Neural progenitor cell (in vitro differentiated cells): ENCODE measurements around the gene ABCC8. TPM values are rescaled to one million over a fixed set of nuclear protein-coding genes. Genes with fewer than 3 reads are reported as not detected.

Experiments
- DNase-seq: peaks from one replicate; pipeline ENCODE4 v3.0.0-alpha.2; 2016; ENCODE audit warnings: low spot score
- H2AFZ ChIP-seq: fragments of 200-600 bp; sonication (generic); replicated peaks from 2 replicates; pipeline ENCODE4 v1.6.1; 2016; ENCODE audit warnings: antibody characterized with exemption
- H3F3A ChIP-seq: fragments of 200-600 bp; sonication (generic); 2 replicates; pipeline ENCODE4 v1.6.1; 2016; ENCODE audit warnings: antibody characterized with exemption, low read depth
- H3K27ac ChIP-seq: fragments of 200-600 bp; sonication (generic); 2 replicates; pipeline ENCODE4 v1.5.1; 2016; ENCODE audit warnings: mild to moderate bottlenecking
- H3K27me3 ChIP-seq: fragments of 200-600 bp; sonication (generic); 2 replicates; pipeline ENCODE4 v1.6.1; 2016; ENCODE audit warnings: mild to moderate bottlenecking, moderate library complexity
- H3K36me3 ChIP-seq: fragments of 200-600 bp; sonication (generic); 2 replicates; pipeline ENCODE4 v1.5.1; 2016
- H3K4me1 ChIP-seq: fragments of 200-600 bp; sonication (generic); 2 replicates; pipeline ENCODE4 v1.6.1; 2016; ENCODE audit warnings: mixed run types
- H3K4me2 ChIP-seq: fragments of 200-600 bp; sonication (generic); 2 replicates; pipeline ENCODE4 v1.6.1; 2016
- H3K4me3 ChIP-seq: fragments of 200-600 bp; sonication (generic); 2 replicates; pipeline ENCODE4 v1.5.1; 2016
- H3K79me2 ChIP-seq: fragments of 200-600 bp; sonication (generic); 2 replicates; pipeline ENCODE4 v1.6.1; 2016; ENCODE audit warnings: low read depth
- H3K9ac ChIP-seq: fragments of 200-600 bp; sonication (generic); 2 replicates; pipeline ENCODE4 v1.6.1; 2016
- H3K9me3 ChIP-seq: fragments of 200-600 bp; sonication (generic); 2 replicates; pipeline ENCODE4 v1.5.1; 2016; ENCODE audit warnings: low read depth
- H4K20me1 ChIP-seq: fragments of 200-600 bp; sonication (generic); 2 replicates; pipeline ENCODE4 v1.6.1; 2016; ENCODE audit warnings: low read depth
- H3K27ac Mint-ChIP-seq: 3 replicates; pipeline ENCODE4 v1.8.0; 2021; ENCODE audit warnings: mixed read lengths
- H3K27me3 Mint-ChIP-seq: 2 replicates; pipeline ENCODE4 v1.8.0; 2022; ENCODE audit warnings: low read depth, mild to moderate bottlenecking, inconsistent platforms, moderate library complexity, mixed read lengths; ENCODE audit not compliant: insufficient read depth
- H3K36me3 Mint-ChIP-seq: 3 replicates; pipeline ENCODE4 v1.8.0; 2021; ENCODE audit warnings: mixed read lengths
- H3K4me1 Mint-ChIP-seq: 3 replicates; pipeline ENCODE4 v1.8.0; 2021; ENCODE audit warnings: mixed read lengths
- H3K4me3 Mint-ChIP-seq: 3 replicates; pipeline ENCODE4 v1.8.0; 2021; ENCODE audit warnings: mild to moderate bottlenecking, moderate library complexity, mixed read lengths
- H3K9me3 Mint-ChIP-seq: 3 replicates; pipeline ENCODE4 v1.8.0; 2020; ENCODE audit warnings: mixed read lengths
- CTCF ChIP-seq: fragments of 200-600 bp; sonication (generic); IDR thresholded peaks from 2 replicates; pipeline ENCODE4 v1.5.1; 2017; ENCODE audit warnings: antibody characterized with exemption, mild to moderate bottlenecking
- EZH2 ChIP-seq: fragments of 200-600 bp; sonication (generic); IDR thresholded peaks from 2 replicates; pipeline ENCODE4 v1.6.1; 2017; ENCODE audit warnings: antibody characterized with exemption, mild to moderate bottlenecking, moderate library complexity
- EZH2phosphoT487 ChIP-seq: fragments of 200-600 bp; sonication (generic); IDR thresholded peaks from 2 replicates; pipeline ENCODE4 v1.6.1; 2017; ENCODE audit warnings: antibody characterized with exemption
- total RNA-seq: library from RNA; depleted of rRNA; stranded (reverse); fragments of >200 nt; gene quantifications from 2 replicates; pipeline ENCODE4 v1.2.3, GENCODE V29; 2015; ENCODE audit warnings: low replicate concordance

The ABCC8 gene
- total RNA-seq, 1 donor from 2014 or later: 0.32 TPM

GRCh38 chr11:17490938-17491337, 14.3 kb upstream of the ABCC8 start:
- no peak overlapping the region for H3K4me3 ChIP-seq
- no peak overlapping the region for H3K4me3 Mint-ChIP-seq

GRCh38 chr11:17490232-17490631, 13.6 kb upstream of the ABCC8 start:
- Histone ChIP-seq H4K20me1 (no peaks in the 10 kb centered on the region), H3K9me3 (no peaks in the 10 kb centered on the region), H3K27ac (no peak overlapping the region), H3K4me2 (no peak overlapping the region), H3K27me3 (no peaks in the 10 kb centered on the region), H3K36me3 (no peaks in the 10 kb centered on the region), H2AFZ (no peak overlapping the region), H3F3A (no peaks in the 10 kb centered on the region), H3K4me3 (no peak overlapping the region), H3K9ac (no peak overlapping the region), H3K4me1 (no peaks in the 10 kb centered on the region), H3K79me2 (no peaks in the 10 kb centered on the region)
- H3K36me3 Mint-ChIP-seq: no peaks in the 10 kb centered on the region
- H3K4me3 Mint-ChIP-seq: no peak overlapping the region
- DNase-seq: no peak
- peaks cover 6% of the 10 kb centered on the region for H3K27me3 Mint-ChIP-seq
- TF ChIP-seq EZH2phosphoT487 (no peak), EZH2 (no peak), CTCF (no peak)
- no peaks in the 10 kb centered on the region for H3K4me1 Mint-ChIP-seq
- no peak overlapping the region for H3K27ac Mint-ChIP-seq
- no peaks in the 10 kb centered on the region for H3K9me3 Mint-ChIP-seq

More at GRCh38 chr11:17490938-17491337, 14.3 kb upstream of the ABCC8 start:
- Histone ChIP-seq H3K27ac (no peak overlapping the region), H3K9me3 (no peaks in the 10 kb centered on the region), H3K36me3 (no peaks in the 10 kb centered on the region), H3K4me2 (no peak overlapping the region), H2AFZ (no peak overlapping the region), H3K9ac (no peak overlapping the region), H3K4me1 (no peaks in the 10 kb centered on the region), H3K79me2 (no peaks in the 10 kb centered on the region), H3F3A (no peaks in the 10 kb centered on the region), H4K20me1 (no peaks in the 10 kb centered on the region), H3K27me3 (no peaks in the 10 kb centered on the region)
- Mint-ChIP-seq H3K27ac (no peak overlapping the region), H3K9me3 (no peaks in the 10 kb centered on the region), H3K4me1 (no peaks in the 10 kb centered on the region), H3K27me3 (peaks cover 6% of the 10 kb centered on the region), H3K36me3 (no peaks in the 10 kb centered on the region)
- DNase-seq: no peak
- TF ChIP-seq EZH2phosphoT487 (no peak), EZH2 (no peak), CTCF (no peak)

- H3K4me3 Mint-ChIP-seq: no peak overlapping the region
- H3K4me2 ChIP-seq: no peak overlapping the region
- no peaks in the 10 kb centered on the region for H4K20me1 ChIP-seq
- H2AFZ ChIP-seq: no peak overlapping the region
- H3K27ac Mint-ChIP-seq: no peak overlapping the region
- H3F3A ChIP-seq: no peaks in the 10 kb centered on the region
- H3K36me3 Mint-ChIP-seq: no peaks in the 10 kb centered on the region
- H3K9ac ChIP-seq: no peak overlapping the region
- H3K4me1 ChIP-seq: no peaks in the 10 kb centered on the region
- H3K27me3 ChIP-seq: no peaks in the 10 kb centered on the region
- H3K4me1 Mint-ChIP-seq: no peaks in the 10 kb centered on the region
- DNase-seq: no peak
- no peaks in the 10 kb centered on the region for H3K9me3 ChIP-seq
- no peak overlapping the region for H3K27ac ChIP-seq
- H3K4me3 ChIP-seq: no peak overlapping the region
- peaks cover 9% of the 10 kb centered on the region for H3K27me3 Mint-ChIP-seq
- no peaks in the 10 kb centered on the region for H3K9me3 Mint-ChIP-seq
- H3K36me3 ChIP-seq: no peaks in the 10 kb centered on the region
- TF ChIP-seq EZH2: no peak
- no peak for TF ChIP-seq EZH2phosphoT487
- TF ChIP-seq CTCF: no peak
- no peaks in the 10 kb centered on the region for H3K79me2 ChIP-seq
Measured at GRCh38 chr11:17489751-17490150, 13.1 kb upstream of the ABCC8 start.
